Uterus (tissue), 2 donors: ENCODE results near the gene TDRD10.

ENCODE experiments used
- CTCF ChIP-seq, 4 experiments: fragments of 200-600 bp in 2 of 4; fragments of 450-650 bp in 2 of 4; sonication (generic) in 2 of 4; IDR thresholded peaks; one replicate each; pipeline ENCODE4 v1.5.1; 2016 to 2019; ENCODE audit warnings: antibody characterized with exemption in 4 of 4, mild to moderate bottlenecking in 2 of 4, moderate library complexity in 1 of 4
- POLR2A ChIP-seq, 2 donors: fragments of 450-650 bp; IDR thresholded peaks; one replicate each; pipeline ENCODE4 v1.6.1; 2016; ENCODE audit warnings: antibody characterized with exemption in 2 of 2, mild to moderate bottlenecking in 1 of 2, moderate library complexity in 1 of 2

DNA sequence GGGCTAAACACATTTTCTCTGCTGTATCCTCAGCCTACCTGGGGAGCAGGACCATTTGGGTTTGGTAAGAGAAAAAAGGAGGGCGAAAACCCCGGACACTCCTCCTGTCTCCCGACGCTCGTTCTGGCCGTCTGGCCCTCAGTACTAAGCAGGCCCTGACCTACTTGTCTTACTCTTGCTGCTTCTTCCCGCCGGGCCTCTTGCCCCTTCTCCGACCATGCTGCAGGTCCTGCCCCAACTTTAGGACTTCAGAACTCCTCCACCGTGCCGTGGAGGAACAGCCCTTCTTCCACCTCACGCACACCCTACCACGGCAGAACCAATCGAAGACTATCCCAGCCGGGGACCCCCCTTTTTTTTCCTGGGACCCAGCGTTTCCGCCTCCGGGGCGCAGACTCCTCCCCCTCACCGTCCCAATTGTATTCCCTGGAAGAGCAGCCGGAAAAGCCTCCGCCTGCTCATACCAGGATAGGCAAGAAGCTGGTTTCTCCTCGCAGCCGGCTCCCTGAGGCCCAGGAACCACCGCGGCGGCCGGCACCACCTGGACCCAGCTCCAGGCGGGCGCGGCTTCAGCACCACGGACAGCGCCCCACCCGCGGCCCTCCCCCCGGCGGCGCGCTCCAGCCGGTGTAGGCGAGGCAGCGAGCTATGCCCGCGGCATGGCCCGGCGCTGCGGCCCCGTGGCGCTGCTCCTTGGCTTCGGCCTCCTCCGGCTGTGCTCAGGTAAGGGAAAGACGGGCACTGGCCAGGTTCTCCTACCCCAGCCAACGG, 65.6 kb downstream of the TDRD10 start, which contains the start of gene CHRNB2:
- no peak for TF ChIP-seq POLR2A (IDR thresholded peaks at IDR 0.05)
- peak in 1 of 4 experiments; percentile 18 for TF ChIP-seq CTCF (IDR thresholded peaks at IDR 0.05)
